NB4 (cell line): ENCODE data around the gene DMXL2.

Experiments
- DNase-seq: peaks from one replicate; pipeline ENCODE4 v3.0.0; 2010; ENCODE audit warnings: low read depth
- H3K4me3 ChIP-seq: one replicate; pipeline ENCODE4 v1.5.1; 2011; ENCODE audit warnings: mild to moderate bottlenecking, low read depth, low read length, moderate library complexity
- MYC ChIP-seq: IDR thresholded peaks from 2 replicates; pipeline ENCODE4 v1.6.1; 2011; ENCODE audit warnings: low read depth, low read length
- POLR2A ChIP-seq: IDR thresholded peaks from 2 replicates; pipeline ENCODE4 v1.6.1; 2011; ENCODE audit warnings: mild to moderate bottlenecking; ENCODE audit not compliant: insufficient read length; ENCODE audit errors: extremely low read depth
- TF ChIP-seq, protein P1 (sequence below): IDR thresholded peaks from one replicate; pipeline ENCODE4 v1.5.1; 2012; ENCODE audit warnings: low read depth, low read length
- TF ChIP-seq, protein P2 (sequence below): IDR thresholded peaks from 2 replicates; pipeline ENCODE4 v1.6.1; 2011; ENCODE audit warnings: low read depth, low read length

Gene DMXL2

DNA sequence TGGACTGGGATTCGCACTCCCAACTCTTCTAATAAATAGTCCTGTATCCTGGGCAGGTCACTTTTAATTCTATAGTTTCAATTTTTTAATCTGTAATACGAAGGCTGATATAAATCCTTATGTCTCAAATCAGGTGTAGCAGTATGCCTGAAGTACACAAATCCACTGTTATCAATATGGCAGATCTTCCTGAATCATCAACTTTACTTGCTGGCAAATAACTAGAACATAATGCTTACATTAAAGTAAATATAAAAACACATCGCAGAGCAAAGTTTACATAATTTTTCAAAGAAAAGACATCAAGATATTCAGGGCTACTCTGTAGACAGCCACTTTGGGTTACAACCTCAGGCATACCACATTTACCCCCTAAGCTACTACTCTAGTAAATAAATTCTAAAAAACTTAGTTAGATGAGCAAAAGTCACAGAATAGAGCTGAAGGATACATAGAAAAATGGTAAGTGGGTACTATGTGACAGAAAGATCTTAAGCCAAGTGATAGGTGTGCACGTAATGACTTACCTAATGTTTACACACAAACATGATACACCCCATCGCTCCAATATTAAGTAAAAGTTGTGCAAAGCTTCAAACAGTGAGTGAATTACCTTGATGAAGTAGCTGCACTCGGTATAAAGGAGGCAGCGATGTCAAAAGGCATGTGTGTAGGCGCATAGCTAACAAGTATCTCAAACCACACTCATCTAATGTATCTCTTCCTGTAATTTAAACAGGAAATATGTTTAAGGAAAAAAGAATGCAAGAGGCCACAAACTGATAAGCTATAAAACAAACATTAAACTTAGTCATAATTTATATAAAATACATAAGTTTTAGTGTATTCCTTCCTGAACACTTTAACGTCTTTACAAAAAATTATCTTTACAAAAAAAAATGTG lies 127.9 kb downstream of the DMXL2 start:
- H3K4me3 ChIP-seq, result no peak overlapping the region
- no peak for DNase-seq

DNA sequence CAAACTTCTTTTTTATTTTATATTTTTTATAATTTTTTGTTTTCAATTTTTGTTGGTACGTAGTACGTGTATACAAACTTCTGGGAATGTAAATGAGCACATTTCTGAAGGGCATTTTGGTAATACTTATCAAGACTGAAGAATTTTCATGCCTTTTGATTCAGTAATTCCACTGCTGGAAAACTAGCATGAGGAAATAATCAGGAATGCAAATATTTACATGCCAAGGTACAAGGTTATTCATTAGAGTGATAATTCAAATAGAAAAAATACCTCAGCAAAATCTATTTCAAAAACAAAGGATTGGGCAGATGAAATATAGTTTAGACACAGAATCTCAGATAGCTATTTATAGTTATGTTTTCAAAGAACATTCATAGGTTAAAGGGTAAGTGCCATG lies 128.7 kb downstream of the DMXL2 start:
- TF ChIP-seq, protein P1, sequence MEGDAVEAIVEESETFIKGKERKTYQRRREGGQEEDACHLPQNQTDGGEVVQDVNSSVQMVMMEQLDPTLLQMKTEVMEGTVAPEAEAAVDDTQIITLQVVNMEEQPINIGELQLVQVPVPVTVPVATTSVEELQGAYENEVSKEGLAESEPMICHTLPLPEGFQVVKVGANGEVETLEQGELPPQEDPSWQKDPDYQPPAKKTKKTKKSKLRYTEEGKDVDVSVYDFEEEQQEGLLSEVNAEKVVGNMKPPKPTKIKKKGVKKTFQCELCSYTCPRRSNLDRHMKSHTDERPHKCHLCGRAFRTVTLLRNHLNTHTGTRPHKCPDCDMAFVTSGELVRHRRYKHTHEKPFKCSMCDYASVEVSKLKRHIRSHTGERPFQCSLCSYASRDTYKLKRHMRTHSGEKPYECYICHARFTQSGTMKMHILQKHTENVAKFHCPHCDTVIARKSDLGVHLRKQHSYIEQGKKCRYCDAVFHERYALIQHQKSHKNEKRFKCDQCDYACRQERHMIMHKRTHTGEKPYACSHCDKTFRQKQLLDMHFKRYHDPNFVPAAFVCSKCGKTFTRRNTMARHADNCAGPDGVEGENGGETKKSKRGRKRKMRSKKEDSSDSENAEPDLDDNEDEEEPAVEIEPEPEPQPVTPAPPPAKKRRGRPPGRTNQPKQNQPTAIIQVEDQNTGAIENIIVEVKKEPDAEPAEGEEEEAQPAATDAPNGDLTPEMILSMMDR, result no peak
- TF ChIP-seq, protein P2, sequence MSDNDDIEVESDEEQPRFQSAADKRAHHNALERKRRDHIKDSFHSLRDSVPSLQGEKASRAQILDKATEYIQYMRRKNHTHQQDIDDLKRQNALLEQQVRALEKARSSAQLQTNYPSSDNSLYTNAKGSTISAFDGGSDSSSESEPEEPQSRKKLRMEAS, result no peak
- no peak for TF ChIP-seq POLR2A
- TF ChIP-seq MYC, result no peak
- DNase-seq, result no peak
- H3K4me3 ChIP-seq, result no peak overlapping the region

More for the DNA sequence above, 127.9 kb downstream of the DMXL2 start:
- TF ChIP-seq MYC, result no peak
- TF ChIP-seq, protein P1, result no peak
- TF ChIP-seq POLR2A, result no peak
- TF ChIP-seq, protein P2, result no peak

DNA sequence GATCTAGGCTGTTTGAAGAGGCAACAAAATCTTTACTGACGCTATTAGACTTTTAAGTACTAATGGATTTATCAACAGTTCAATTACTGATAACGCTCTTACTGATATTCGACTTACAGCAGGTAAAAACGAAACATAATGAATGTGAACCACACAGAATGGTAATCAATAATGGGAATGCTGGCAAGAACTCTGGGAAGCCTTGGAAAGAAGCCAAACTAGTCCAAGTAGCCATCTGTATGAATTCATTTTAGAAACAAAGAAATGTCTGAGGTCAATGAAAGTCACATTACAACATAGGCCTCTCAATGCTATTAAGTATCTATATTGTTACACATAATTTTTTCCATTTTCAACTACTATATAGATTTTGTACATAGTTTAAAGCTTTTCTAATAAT lies 130.0 kb downstream of the DMXL2 start:
- DNase-seq, result no peak
- TF ChIP-seq, protein P1, result no peak
- no peak for TF ChIP-seq POLR2A
- no peak for TF ChIP-seq MYC
- TF ChIP-seq, protein P2, result no peak
- no peak overlapping the region for H3K4me3 ChIP-seq

DNA sequence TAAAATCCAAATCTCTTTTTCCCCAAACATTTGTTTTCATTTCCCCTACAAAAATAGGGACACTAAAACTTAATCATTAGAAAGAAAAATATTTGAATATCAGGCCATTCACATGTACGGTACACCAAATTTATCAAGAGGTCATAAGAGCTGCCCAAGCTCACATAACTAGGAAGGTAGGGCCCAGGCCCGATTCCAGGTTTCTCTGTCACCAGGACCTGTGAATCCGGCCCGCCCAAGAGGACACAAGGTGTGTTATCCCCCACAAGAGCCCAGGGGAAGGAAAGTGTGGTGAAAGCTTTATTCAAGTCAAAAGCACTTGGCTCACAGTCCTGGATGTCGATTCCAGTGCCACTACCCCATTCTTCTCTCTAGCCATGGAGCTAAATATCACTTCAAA lies 130.6 kb downstream of the DMXL2 start:
- no peak overlapping the region for H3K4me3 ChIP-seq
- TF ChIP-seq POLR2A, result no peak
- no peak for TF ChIP-seq MYC
- TF ChIP-seq, protein P1, result no peak
- TF ChIP-seq, protein P2, result no peak
- no peak for DNase-seq

DNA sequence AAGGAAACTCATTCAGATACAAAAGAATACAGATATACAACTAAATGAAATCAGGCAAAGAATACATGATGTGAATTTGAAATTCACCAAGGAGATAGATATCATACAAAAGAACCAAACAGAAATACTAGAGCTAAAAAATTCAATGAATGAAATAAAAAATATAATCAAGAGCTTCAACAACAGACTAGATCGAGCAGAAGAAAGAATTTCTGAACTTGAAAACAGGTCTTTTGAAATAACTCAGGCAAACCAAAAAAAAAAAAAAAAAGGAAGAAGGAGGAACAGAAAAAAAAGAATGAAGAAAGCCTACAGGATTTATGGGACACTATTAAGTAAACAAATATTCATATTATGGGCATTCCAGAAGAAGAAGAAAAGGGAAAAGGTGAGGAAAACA lies 137.8 kb downstream of the DMXL2 start:
- DNase-seq, result no peak
- TF ChIP-seq POLR2A, result no peak
- TF ChIP-seq, protein P1, result no peak
- no peak for TF ChIP-seq MYC
- TF ChIP-seq, protein P2, result no peak

More for the DNA sequence above, 137.8 kb downstream of the DMXL2 start:
- no peak overlapping the region for H3K4me3 ChIP-seq
